Activated naive CD4-positive, alpha-beta T cell treated with anti-CD3 and anti-CD28 coated beads, Interleukin-2, amount 50 U/mL, for 72 hours (primary cell): ENCODE measurements around the gene DENND4C. TPM values are rescaled to one million over a fixed set of nuclear protein-coding genes. Genes with fewer than 3 reads are reported as not detected.
A peak's percentile ranks its signal among the peaks of the same experiment; 100 is the strongest.

Experiments
- ATAC-seq, 2 donors: fragments of 150-1000 bp; cut with Tn5 transposase; 2 replicates each; pipeline ENCODE4 v1.10.0; 2021; ENCODE audit warnings: mild to moderate bottlenecking in 2 of 2, moderate library complexity in 2 of 2
- DNase-seq, 2 donors: peaks; one replicate each; pipeline ENCODE4 v3.0.0; 2021 to 2022; ENCODE audit warnings: low spot score in 2 of 2
- H3K27ac Mint-ChIP-seq, 2 donors: one replicate each; pipeline ENCODE4 v1.8.0; 2022; ENCODE audit warnings: mild to moderate bottlenecking in 2 of 2, mixed read lengths in 2 of 2
- H3K36me3 Mint-ChIP-seq, 2 donors: one replicate each; pipeline ENCODE4 v1.8.0; 2022; ENCODE audit warnings: mixed read lengths in 2 of 2
- H3K9me3 Mint-ChIP-seq, 2 donors: one replicate each; pipeline ENCODE4 v1.8.0; 2022; ENCODE audit warnings: mixed read lengths in 2 of 2
- total RNA-seq, 2 donors: library from RNA; stranded (reverse); gene quantifications; one replicate each; pipeline ENCODE4 v1.2.3, GENCODE V29; 2022

Gene DENND4C
- total RNA-seq, 2 donors from 2014 or later = 6.5 to 20.1 TPM

- ATAC-seq = no peak
- H3K9me3 Mint-ChIP-seq = no peaks in the 10 kb centered on the region
These were observed 56.2 kb downstream of the DENND4C start for GRCh38 chr9:19286634-19287188.

GRCh38 chr9:19288081-19288480 lies 57.6 kb downstream of the DENND4C start:
- no peak for DNase-seq
- Mint-ChIP-seq H3K36me3 (no peaks in the 10 kb centered on the region), H3K9me3 (no peaks in the 10 kb centered on the region), H3K27ac (no peak overlapping the region)
- no peak for ATAC-seq

More at GRCh38 chr9:19286634-19287188, 56.2 kb downstream of the DENND4C start:
- no peak for DNase-seq
- Mint-ChIP-seq H3K27ac (no peak overlapping the region), H3K36me3 (no peaks in the 10 kb centered on the region)

GRCh38 chr9:19290103-19290502 lies 59.6 kb downstream of the DENND4C start:
- no peak overlapping the region for H3K27ac Mint-ChIP-seq
- no peaks in the 10 kb centered on the region for H3K9me3 Mint-ChIP-seq
- DNase-seq (no peak), ATAC-seq (no peak)
- H3K36me3 Mint-ChIP-seq = no peaks in the 10 kb centered on the region

GRCh38 chr9:19294219-19294618 lies 63.7 kb downstream of the DENND4C start:
- no peaks in the 10 kb centered on the region for H3K9me3 Mint-ChIP-seq
- H3K27ac Mint-ChIP-seq = peak overlapping the region in 1 of 2 donors; percentile 17
- DNase-seq (no peak), ATAC-seq (no peak)
- no peaks in the 10 kb centered on the region for H3K36me3 Mint-ChIP-seq

DNA sequence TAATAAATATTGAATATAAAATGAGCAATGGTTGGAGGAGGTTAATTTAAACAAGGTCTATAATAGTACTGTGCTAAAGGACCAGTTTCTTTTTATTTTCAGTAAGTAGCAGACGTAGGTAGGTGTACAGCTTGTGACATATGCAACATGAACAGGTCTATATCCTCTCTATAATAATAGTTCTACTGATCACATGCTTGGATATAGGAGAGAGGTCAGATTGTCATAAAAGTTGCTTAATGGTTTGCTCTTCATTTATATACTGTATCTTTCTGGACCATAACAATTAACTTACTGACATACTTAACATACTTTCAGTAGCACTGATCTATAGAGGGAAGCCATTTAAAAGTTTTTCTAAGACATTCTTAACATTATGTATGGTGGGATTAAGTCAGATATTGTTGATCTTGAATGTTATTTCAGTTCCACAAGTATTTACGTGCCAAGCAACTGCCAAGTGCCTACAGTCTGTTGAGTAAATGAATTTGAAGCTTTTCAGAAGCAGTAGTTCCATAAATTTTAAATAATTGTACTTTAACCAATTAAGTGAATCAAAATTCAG lies 68.0 kb downstream of the DENND4C start:
- ATAC-seq (no peak), DNase-seq (no peak)
- Mint-ChIP-seq H3K36me3 (peaks cover 0 to 4% of the 10 kb centered on the region in 2 donors), H3K27ac (no peak overlapping the region), H3K9me3 (no peaks in the 10 kb centered on the region)

DNA sequence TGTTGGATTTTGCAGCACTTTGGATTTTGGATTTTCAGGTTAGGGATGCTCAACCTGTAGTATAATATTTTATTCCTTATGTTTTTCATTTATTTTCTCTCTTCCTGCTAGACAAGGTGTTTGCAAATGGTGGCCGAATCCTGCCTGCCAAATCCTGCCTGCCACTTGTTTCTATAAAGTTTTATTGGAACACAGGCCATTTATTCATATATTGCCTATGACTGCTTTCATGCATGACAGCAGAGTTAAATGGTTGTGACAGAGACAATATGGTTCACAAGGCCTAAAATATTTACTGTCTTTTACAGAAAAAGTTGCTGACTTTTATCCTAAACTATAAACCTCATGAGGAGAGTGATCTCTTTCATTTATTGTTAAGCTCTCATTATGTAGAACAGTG lies 72.7 kb downstream of the DENND4C start:
- ATAC-seq = no peak
- Mint-ChIP-seq H3K36me3 (peaks cover 0 to 4% of the 10 kb centered on the region in 2 donors), H3K27ac (no peak overlapping the region), H3K9me3 (no peaks in the 10 kb centered on the region)
- DNase-seq = no peak

DNA sequence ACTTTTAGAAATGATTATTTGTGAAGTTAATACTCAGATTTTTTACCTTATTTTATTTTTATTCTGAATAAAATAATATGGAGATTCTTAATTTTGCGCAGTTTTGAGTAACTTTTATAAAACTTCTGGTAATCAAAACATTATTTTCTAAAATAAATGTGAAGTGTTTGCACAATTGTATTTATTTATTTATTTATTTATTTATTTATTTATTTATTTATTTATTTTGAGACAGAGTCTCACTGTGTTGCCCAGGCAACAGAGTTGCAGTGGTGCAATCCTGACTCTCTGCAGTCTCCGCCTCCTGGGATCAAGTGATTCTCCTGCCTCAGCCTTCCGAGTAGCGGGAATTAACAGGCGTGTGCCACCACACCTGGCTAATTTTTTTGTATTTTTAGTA lies 76.1 kb downstream of the DENND4C start:
- Mint-ChIP-seq H3K9me3 (no peaks in the 10 kb centered on the region), H3K27ac (no peak overlapping the region), H3K36me3 (no peaks in the 10 kb centered on the region)
- no peak for ATAC-seq
- no peak for DNase-seq

DNA sequence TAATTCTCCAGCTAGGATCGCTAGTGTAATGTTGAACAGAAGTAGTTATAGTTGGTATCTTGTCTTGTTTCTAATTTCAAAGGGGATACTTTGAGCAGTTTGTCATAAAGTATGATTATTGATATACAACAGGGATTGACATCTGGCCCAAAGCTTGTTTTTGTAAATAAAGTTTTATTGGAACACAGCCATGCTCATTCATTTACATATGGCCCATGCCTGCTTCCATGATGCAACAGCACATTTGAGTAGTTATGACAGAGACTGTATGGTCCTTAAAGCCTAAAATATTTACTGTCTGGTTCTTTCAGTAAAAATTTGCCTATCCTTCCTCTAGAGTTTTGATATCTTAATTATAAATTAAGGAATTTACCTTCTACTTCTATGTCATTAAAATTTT lies 79.8 kb downstream of the DENND4C start:
- Mint-ChIP-seq H3K27ac (no peak overlapping the region), H3K36me3 (no peaks in the 10 kb centered on the region), H3K9me3 (no peaks in the 10 kb centered on the region)
- ATAC-seq = no peak
- DNase-seq = no peak

DNA sequence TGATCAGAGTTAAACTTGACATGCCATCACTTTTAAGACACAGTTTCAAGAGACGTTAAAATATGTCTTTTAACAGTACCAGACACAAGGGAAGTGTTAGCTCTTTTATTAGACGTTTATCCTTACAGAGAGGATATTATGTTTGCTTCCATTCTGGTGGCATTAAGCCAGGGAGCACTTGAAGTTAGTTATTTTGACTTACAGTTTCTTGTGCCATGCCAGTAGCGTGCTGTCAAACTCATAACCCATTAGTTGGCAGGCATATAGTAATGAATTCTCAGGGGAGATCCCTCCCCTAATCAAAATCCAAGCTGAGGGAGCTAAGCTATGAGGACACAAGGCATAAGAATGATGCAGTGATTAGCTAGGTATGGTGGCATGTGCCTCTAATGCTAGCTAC lies 83.1 kb downstream of the DENND4C start:
- DNase-seq (no peak), ATAC-seq (no peak)
- Mint-ChIP-seq H3K9me3 (no peaks in the 10 kb centered on the region), H3K36me3 (no peaks in the 10 kb centered on the region), H3K27ac (peak overlapping the region in 1 of 2 donors; percentile 27)

DNA sequence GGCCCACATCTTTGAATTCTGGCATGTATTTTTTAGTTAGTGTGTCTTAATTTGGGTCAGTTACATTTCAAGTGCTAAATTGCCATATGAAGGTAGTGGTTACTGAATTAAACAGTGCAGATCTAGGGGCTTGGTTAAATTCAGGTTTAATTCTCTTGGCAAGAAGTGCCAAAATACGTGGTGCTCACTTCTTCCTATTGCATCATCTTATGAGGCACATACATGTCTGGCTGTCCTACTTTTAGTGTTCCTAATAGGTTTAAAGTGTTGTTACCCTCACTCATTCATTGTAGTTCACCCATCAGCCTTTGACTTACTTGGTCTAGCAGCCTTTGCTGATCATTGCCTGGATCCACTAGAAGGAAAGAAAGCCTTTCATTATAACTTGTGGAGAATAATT lies 90.0 kb downstream of the DENND4C start:
- H3K9me3 Mint-ChIP-seq = no peaks in the 10 kb centered on the region
- DNase-seq (no peak), ATAC-seq (no peak)
- peaks cover 0 to 5% of the 10 kb centered on the region in 2 donors for H3K36me3 Mint-ChIP-seq
- H3K27ac Mint-ChIP-seq = no peak overlapping the region

DNA sequence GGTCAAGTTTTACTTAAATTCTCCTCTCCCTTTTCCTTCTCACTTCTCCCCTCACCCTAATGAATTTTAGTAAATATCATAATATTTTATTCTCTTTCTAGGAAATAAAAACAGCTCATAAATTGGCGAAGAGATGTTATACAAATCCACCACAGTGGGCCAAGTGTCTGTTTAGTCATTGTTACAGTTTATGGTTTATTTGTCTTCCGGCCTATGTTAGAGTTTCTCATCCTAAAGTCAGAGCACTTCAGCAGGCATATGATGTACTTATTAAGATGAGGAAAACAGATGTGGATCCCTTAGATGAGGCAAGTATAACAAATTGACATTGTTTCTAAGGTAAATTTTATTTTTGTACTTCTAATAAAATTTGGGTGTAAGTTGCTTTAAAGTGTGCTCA lies 101.4 kb downstream of the DENND4C start:
- ATAC-seq (no peak), DNase-seq (no peak)
- Mint-ChIP-seq H3K27ac (no peak overlapping the region), H3K36me3 (no peaks in the 10 kb centered on the region), H3K9me3 (no peaks in the 10 kb centered on the region)

- Mint-ChIP-seq H3K36me3 (no peaks in the 10 kb centered on the region), H3K9me3 (no peaks in the 10 kb centered on the region), H3K27ac (no peak overlapping the region)
- ATAC-seq (no peak), DNase-seq (no peak)
These were observed 105.7 kb downstream of the DENND4C start for GRCh38 chr9:19336166-19336565.

DNA sequence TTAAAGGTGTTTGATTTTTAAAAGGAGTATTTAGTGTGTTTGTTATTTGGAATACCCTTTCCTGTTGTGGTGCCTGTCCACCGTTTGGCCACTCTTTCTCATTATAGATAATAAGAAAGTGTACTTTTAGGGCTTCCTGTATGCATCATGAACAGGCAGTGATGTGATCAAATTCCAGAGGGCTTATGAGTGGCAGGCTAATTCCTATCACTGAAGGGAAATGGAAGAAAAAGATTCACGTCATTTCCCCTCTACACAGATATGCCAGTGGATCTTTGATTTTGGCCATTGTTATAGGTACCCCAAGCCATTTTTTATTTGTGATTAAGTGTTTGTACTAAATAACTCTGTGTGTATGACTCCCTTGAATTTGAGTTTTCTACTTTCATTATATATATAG lies 112.5 kb downstream of the DENND4C start:
- no peaks in the 10 kb centered on the region for H3K36me3 Mint-ChIP-seq
- DNase-seq (no peak), ATAC-seq (no peak)
- no peak overlapping the region for H3K27ac Mint-ChIP-seq
- no peaks in the 10 kb centered on the region for H3K9me3 Mint-ChIP-seq

- H3K27ac Mint-ChIP-seq = no peak overlapping the region
- no peaks in the 10 kb centered on the region for H3K9me3 Mint-ChIP-seq
- ATAC-seq (no peak), DNase-seq (no peak)
- H3K36me3 Mint-ChIP-seq = no peaks in the 10 kb centered on the region
These were observed 128.2 kb downstream of the DENND4C start for GRCh38 chr9:19358701-19359100.

DNA sequence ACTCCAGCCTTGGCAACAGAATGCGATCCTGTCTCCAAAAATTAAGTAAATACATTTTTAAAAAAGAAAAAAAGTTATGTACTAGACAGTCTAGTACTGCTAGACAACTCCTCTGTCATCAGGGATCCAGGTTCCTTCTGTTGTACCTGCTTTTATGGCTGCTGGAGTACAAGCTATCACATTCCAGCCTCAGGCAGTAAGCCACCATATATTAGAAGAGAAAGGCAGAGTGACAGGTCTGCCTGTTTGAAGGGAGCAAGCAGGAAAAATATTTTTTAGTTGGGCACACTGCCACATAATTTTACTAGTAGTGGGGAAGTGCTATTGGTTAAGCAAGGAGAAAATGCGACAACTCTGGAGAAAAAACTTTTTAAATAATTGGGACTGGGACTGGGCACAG lies 138.6 kb downstream of the DENND4C start:
- H3K27ac Mint-ChIP-seq = peak overlapping the region in 1 of 2 donors; percentile 76
- DNase-seq (no peak), ATAC-seq (no peak)
- no peaks in the 10 kb centered on the region for H3K9me3 Mint-ChIP-seq
- H3K36me3 Mint-ChIP-seq = peaks cover 0 to 5% of the 10 kb centered on the region in 2 donors

DNA sequence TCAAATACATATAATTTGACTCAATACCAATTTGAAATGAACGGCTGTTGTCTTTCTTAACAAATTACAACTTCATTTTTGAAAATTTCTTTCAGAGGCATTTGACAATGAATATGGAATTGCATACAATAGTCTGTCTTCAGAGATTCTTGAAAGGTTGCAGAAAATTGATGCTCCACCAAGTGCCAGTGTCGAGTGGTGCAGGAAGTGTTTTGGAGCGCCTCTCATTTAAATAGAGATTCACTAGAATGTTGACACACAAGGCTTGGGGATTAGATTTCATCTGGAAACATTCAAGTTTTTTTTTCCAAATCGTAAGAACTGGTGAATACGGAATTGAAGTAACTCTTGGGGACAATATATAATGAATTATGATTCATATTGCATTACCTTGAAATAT lies 141.4 kb downstream of the DENND4C start:
- Mint-ChIP-seq H3K27ac (peak overlapping the region in 1 of 2 donors; percentile 84), H3K36me3 (peaks cover 9 to 32% of the 10 kb centered on the region in 2 donors), H3K9me3 (no peaks in the 10 kb centered on the region)
- DNase-seq = no peak
- no peak for ATAC-seq

- Mint-ChIP-seq H3K9me3 (no peaks in the 10 kb centered on the region), H3K36me3 (peaks cover 15 to 38% of the 10 kb centered on the region in 2 donors), H3K27ac (peak overlapping the region in 1 of 2 donors; percentile 84)
- ATAC-seq (peak in 1 of 2 donors; percentile 16), DNase-seq (no peak)
These were observed 142.1 kb downstream of the DENND4C start for GRCh38 chr9:19372567-19372966.

DNA sequence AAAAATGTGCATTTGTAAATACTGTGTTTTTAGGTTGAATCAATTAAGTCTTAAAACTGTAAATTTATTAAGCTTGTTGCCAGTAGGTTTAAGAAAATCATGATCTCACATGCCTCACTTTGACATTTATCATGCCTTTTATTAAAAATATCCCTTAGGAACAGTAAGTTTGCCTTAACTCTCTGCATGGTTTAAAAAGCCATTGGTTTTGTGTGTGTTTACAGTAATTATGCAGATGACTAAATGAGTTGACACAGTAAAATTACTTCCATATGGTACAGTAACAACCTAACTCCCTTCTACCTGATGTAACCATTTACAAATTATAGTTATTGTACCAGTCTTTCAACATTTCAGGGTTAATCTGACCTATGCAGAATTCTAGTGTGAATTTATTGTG lies 143.0 kb downstream of the DENND4C start:
- Mint-ChIP-seq H3K9me3 (no peaks in the 10 kb centered on the region), H3K36me3 (peaks cover 25 to 48% of the 10 kb centered on the region in 2 donors), H3K27ac (peak overlapping the region; percentile 22 to 84)
- no peak for ATAC-seq
- DNase-seq = no peak
